SJSA1 (cell line): ENCODE results near the gene LIPG. TPM values are rescaled to one million over a fixed set of nuclear protein-coding genes. Genes with fewer than 3 reads are reported as not detected.

ENCODE experiments used
- DNase-seq, 2 experiments: peaks; one replicate each; pipeline ENCODE4 v3.0.0-alpha.2; 2015 to 2020; ENCODE audit warnings: low spot score in 2 of 2, low read depth in 1 of 2
- H3K27ac ChIP-seq: fragments of 250-450 bp; sonication (Bioruptor Pico); 2 replicates; pipeline ENCODE4 v1.5.1; 2020; ENCODE audit warnings: mild to moderate bottlenecking, moderate library complexity
- H3K27me3 ChIP-seq: fragments of 250-450 bp; sonication (Bioruptor Pico); replicated peaks from 2 replicates; pipeline ENCODE4 v1.5.1; 2020; ENCODE audit warnings: mild to moderate bottlenecking, moderate library complexity
- H3K36me3 ChIP-seq: fragments of 250-450 bp; sonication (Bioruptor Pico); 2 replicates; pipeline ENCODE4 v1.5.1; 2020; ENCODE audit warnings: mild to moderate bottlenecking
- H3K4me1 ChIP-seq: fragments of 250-450 bp; sonication (Bioruptor Pico); replicated peaks from 2 replicates; pipeline ENCODE4 v1.6.1; 2021; ENCODE audit warnings: mild to moderate bottlenecking
- H3K4me3 ChIP-seq: fragments of 250-450 bp; sonication (Bioruptor Pico); 2 replicates; pipeline ENCODE4 v1.5.1; 2020; ENCODE audit warnings: mild to moderate bottlenecking
- H3K9me3 ChIP-seq: fragments of 250-450 bp; sonication (Bioruptor Pico); replicated peaks from 2 replicates; pipeline ENCODE4 v1.5.1; 2020; ENCODE audit warnings: mild to moderate bottlenecking
- total RNA-seq: library from RNA; depleted of rRNA; stranded (reverse); fragments of >200 nt; shearing (Covaris generic); gene quantifications from 2 replicates; pipeline ENCODE4 v1.2.3, GENCODE V29; 2014

Gene LIPG
- total RNA-seq, 1 experiment from 2014 or later, result 2.2 TPM

DNA sequence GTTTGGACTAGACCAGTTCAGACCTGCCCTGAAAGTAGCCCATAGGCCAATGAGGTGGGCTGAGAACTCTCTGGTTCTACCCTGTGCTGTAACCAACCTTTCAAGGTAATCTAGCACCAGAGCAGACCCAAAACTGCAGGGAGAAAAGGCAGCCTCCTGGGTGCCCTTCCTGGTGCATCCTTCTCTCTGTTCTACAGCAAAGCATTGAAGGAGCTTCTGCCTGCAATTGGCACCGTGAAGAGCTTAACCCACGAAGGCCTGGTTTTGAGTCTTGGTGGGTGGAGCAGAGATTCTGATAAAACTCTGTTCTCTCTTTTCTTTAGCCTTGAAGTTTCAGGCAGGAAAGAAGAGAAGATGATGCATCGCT, 55.5 kb downstream of the LIPG start:
- no peak for DNase-seq
- no peaks in the 10 kb centered on the region for H3K27me3 ChIP-seq
- no peaks in the 10 kb centered on the region for H3K36me3 ChIP-seq
- no peaks in the 10 kb centered on the region for H3K9me3 ChIP-seq
- H3K27ac ChIP-seq, result no peak overlapping the region
- no peaks in the 10 kb centered on the region for H3K4me1 ChIP-seq
- H3K4me3 ChIP-seq, result no peak overlapping the region

DNA sequence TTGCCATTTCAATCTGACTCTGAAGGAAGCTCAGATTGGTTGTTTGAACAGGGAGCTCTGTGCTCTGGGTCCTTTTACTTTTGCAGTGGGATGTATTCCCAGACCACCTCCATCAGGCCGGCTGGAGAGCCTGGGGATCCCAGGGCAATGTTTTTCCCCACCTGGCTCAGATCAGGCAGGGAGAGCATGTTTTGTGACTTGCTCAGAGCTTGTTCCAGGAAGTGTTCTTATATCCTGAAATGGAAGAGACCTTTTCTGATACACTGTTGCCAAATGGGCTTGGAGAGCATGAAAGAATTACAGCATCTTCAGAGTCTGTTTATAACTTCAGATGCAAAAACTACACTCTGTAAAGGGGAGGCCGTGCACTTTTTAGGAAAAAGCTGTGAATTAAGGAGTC, 56.0 kb downstream of the LIPG start:
- Histone ChIP-seq H3K27me3 (no peaks in the 10 kb centered on the region), H3K4me3 (no peak overlapping the region), H3K4me1 (no peaks in the 10 kb centered on the region), H3K36me3 (no peaks in the 10 kb centered on the region), H3K27ac (no peak overlapping the region), H3K9me3 (no peaks in the 10 kb centered on the region)
- DNase-seq, result no peak

DNA sequence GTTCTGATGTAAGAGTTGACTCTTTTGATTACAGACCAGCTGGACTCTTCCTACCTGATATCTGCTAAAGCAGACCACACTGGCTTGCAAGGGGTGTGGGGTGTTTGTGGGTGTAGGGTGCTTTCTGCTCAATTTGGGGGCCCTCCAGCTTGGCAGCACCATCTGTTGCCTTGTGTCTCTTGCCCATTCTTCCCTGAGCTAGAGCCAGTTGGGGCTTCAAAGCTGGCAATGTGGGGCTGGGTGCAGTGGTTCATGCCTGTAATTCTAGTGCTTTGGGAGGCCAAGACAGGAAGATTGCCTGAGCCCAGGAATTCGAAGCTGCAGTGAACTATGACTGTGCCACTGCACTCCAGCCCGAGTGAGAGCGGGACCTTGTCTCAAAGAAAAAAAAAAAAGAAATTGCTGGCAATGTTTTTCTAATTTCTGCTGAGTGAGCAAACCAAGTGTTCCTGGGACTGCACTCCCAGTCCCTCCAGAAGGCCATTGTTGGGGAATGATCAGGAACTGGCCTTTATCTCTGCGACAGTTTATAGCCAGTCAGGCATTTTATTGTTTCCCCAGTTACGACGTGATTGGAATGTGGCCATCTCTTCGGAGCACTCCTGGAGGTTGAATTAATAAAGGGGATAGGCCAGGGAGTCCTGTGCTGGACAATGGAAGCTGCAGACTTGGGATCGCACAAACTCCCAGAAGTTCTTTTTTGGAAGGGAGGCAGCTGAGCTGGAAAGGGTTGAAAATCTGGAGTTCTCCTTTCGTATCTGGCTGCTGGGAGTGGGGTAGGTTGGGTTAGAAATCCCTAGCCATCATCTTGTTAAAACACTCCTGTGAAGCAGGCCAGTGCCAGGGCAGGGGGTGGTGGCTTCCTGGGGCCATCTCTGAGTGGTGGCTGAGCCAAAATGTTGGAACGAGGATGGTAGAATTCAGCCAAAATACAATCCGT, 57.2 kb downstream of the LIPG start:
- no peak overlapping the region for H3K27ac ChIP-seq
- DNase-seq, result no peak
- H3K4me3 ChIP-seq, result no peak overlapping the region
- no peaks in the 10 kb centered on the region for H3K27me3 ChIP-seq
- no peaks in the 10 kb centered on the region for H3K36me3 ChIP-seq
- no peaks in the 10 kb centered on the region for H3K9me3 ChIP-seq
- H3K4me1 ChIP-seq, result no peaks in the 10 kb centered on the region

DNA sequence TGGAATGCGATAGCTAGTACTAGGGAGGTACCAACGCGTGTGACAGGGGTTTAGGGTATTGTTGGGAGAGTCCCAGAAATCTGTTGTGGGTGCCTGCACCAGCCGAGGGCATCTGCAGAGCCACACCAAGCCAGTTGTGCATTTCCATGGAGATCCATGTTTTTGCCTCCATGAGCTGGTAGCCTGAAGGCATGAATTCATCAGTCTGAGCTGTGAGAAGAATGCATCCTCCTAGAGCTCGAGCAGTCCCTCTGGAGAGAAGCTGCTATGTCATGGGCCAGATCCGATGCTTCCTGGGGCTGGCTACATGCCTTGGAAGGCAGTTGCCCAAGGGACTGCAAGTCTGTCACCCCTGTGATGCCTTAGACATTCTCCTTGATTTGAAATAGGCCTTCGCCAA, 57.9 kb downstream of the LIPG start:
- Histone ChIP-seq H3K36me3 (no peaks in the 10 kb centered on the region), H3K27ac (no peak overlapping the region), H3K27me3 (no peaks in the 10 kb centered on the region), H3K4me1 (peaks cover 3% of the 10 kb centered on the region), H3K4me3 (no peak overlapping the region), H3K9me3 (no peaks in the 10 kb centered on the region)
- no peak for DNase-seq

DNA sequence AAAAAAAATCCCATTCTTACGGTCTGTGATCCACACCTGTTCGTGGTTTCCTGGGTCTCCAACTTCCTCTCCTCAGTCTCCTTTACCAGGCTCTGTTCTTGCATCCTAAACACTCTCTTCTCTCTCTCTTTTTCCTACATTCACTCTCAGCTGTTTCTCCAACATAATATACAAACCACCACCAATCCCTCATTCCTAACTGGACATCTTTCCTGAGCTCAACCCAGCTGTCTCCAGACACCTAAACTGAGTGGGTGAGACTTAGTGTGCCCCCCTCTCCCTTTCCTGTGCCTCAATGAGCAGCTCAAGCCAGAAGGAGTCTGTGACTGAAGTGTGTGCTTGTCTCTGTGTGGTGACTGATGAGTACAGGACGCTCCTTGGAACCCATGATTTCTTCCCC, 59.4 kb downstream of the LIPG start:
- H3K36me3 ChIP-seq, result no peaks in the 10 kb centered on the region
- H3K27ac ChIP-seq, result no peak overlapping the region
- no peak for DNase-seq
- no peaks in the 10 kb centered on the region for H3K27me3 ChIP-seq
- H3K4me1 ChIP-seq, result peaks cover 15% of the 10 kb centered on the region
- no peak overlapping the region for H3K4me3 ChIP-seq
- H3K9me3 ChIP-seq, result no peaks in the 10 kb centered on the region

DNA sequence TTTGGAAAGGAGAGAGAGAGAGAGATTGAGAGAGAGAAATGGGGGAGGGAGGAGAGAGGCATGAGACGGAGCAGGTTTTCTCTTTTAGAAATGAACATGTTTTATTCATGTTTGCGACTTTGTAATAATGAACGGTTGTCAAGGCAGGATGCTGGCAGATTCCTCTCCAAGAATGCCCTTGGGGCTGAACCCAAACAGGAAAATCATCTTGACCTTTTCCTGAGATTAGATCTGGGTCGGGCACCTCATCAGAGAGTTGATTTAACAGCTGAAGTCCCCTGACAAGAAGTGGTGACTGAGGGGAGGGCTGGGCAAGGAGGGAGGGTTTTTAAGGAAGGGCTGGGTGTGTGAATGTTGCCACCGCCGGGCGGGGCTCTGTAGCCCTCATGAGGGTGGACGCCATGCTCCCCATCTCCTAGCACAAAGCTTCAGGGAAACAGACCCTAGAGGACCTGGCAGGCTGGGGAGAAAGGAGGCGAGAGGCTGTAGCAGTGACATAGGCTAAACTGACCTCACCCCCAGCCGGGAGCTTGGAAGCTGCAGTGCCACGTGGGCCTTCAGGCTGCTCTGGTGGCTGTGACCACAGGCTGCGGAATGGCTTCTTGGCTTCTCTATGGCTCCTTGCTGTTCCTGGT, 60.0 kb downstream of the LIPG start:
- Histone ChIP-seq H3K9me3 (no peaks in the 10 kb centered on the region), H3K4me1 (peaks cover 15% of the 10 kb centered on the region), H3K36me3 (no peaks in the 10 kb centered on the region), H3K4me3 (no peak overlapping the region), H3K27me3 (no peaks in the 10 kb centered on the region), H3K27ac (no peak overlapping the region)
- no peak for DNase-seq

DNA sequence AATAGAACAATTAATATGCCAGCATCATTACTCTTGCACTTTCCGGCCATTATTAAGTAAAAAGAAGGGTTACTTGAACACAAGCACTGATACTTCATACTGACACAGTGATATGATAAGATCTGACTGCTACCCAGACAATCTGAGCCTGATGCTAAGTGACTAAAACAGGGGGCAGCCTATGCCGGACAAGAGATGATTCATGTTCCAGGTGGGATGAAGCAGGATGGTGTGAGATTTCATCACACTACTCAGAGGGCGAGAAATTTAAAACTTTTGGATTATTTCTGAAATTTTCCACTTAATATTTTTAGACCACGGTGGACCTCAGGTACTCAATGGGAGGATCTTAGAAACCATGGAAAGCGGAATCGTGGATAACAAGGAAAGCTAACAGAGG, 61.7 kb downstream of the LIPG start:
- H3K27me3 ChIP-seq, result no peaks in the 10 kb centered on the region
- H3K27ac ChIP-seq, result no peak overlapping the region
- no peak overlapping the region for H3K4me3 ChIP-seq
- H3K9me3 ChIP-seq, result no peaks in the 10 kb centered on the region
- peaks cover 20% of the 10 kb centered on the region for H3K4me1 ChIP-seq
- H3K36me3 ChIP-seq, result no peaks in the 10 kb centered on the region
- DNase-seq, result no peak

DNA sequence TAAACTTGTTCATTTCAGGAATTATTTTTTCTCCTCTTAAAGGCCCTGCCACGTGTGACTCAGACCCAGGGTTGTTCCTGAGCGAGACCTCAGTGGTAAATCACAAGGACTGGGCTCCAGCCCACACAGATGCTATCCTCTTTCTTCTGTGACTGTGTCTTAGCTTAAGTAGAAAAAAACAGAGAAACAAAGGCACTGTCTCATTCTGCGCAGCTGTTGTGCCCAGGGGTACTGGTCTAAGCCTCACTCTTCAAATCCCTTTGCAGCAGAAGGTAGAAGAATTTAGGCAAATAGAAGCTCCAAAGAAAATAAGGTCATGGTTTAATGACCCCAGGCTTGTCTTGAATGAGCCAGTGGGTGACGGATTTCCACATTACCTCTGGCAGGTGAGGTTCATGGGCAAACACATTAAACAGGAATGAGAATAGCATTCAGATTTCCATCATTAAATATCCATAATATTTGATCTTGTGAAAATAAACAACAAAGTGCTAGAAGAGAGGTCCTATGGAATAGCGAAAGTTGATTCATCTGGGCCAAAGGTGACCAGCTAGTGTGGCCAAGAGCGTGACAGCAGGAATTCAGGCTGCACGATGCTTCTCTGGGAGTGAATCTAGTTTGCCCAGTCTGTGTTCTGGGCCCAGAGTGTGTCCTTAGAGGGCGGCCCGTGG, 63.3 kb downstream of the LIPG start:
- no peak overlapping the region for H3K4me3 ChIP-seq
- H3K27ac ChIP-seq, result no peak overlapping the region
- DNase-seq, result peak in 1 of 2 experiments; percentile 28
- H3K4me1 ChIP-seq, result peaks cover 20% of the 10 kb centered on the region
- no peaks in the 10 kb centered on the region for H3K27me3 ChIP-seq
- H3K9me3 ChIP-seq, result no peaks in the 10 kb centered on the region
- no peaks in the 10 kb centered on the region for H3K36me3 ChIP-seq

DNA sequence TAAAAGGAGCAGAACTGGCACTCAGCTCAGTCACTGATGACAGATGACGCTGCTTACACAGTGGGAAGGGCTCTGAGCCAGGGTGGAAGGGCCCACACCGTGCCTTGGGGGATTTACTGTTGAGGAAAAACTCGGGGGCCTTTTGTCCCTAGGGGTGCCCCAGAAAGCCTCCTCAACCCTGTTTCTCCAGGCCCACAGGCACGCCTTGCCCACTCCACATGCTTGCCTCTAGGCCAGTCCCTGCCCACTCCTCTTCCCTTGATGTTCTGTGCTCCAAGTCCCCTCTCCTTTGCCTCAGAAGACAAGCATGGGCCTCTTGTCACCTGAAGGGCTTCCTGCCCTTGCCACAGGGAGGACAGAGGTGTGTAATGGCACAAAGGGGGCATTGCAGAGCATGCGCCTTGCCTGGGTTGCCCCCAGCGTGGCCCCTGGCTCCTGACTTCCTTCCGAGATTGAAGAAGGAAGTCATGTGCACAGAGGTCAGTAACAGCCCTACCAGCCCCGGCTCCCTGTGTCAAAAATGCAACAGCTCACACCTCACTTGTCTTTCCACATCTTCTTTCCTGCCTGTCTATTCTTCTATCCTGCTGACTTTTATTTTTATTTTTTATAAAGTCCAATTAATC, 65.1 kb downstream of the LIPG start:
- DNase-seq, result no peak
- Histone ChIP-seq H3K36me3 (no peaks in the 10 kb centered on the region), H3K9me3 (no peaks in the 10 kb centered on the region), H3K27me3 (no peaks in the 10 kb centered on the region), H3K27ac (no peak overlapping the region), H3K4me1 (peaks cover 20% of the 10 kb centered on the region), H3K4me3 (no peak overlapping the region)

DNA sequence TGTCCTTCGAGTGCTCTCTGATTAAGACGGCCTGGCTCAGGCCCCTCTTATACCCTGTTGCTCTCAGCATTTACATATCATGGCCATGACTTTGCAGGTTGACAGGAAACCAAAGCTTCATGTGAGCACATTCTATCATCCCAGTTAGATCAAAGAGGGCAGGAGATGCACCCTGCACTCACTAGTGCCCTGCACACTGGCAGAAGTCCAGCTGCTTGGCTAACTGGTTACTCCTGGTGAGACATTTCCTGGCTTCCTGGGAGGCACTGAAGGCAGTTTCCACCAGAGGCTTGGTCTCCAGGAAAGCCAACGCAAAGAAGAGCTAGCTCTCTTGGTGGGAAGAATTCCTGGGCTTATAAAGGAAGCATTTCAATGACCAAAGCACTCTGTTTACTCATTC, 66.3 kb downstream of the LIPG start:
- H3K4me3 ChIP-seq, result no peak overlapping the region
- H3K27me3 ChIP-seq, result no peaks in the 10 kb centered on the region
- peaks cover 20% of the 10 kb centered on the region for H3K4me1 ChIP-seq
- H3K36me3 ChIP-seq, result no peaks in the 10 kb centered on the region
- DNase-seq, result no peak
- no peaks in the 10 kb centered on the region for H3K9me3 ChIP-seq
- H3K27ac ChIP-seq, result no peak overlapping the region

DNA sequence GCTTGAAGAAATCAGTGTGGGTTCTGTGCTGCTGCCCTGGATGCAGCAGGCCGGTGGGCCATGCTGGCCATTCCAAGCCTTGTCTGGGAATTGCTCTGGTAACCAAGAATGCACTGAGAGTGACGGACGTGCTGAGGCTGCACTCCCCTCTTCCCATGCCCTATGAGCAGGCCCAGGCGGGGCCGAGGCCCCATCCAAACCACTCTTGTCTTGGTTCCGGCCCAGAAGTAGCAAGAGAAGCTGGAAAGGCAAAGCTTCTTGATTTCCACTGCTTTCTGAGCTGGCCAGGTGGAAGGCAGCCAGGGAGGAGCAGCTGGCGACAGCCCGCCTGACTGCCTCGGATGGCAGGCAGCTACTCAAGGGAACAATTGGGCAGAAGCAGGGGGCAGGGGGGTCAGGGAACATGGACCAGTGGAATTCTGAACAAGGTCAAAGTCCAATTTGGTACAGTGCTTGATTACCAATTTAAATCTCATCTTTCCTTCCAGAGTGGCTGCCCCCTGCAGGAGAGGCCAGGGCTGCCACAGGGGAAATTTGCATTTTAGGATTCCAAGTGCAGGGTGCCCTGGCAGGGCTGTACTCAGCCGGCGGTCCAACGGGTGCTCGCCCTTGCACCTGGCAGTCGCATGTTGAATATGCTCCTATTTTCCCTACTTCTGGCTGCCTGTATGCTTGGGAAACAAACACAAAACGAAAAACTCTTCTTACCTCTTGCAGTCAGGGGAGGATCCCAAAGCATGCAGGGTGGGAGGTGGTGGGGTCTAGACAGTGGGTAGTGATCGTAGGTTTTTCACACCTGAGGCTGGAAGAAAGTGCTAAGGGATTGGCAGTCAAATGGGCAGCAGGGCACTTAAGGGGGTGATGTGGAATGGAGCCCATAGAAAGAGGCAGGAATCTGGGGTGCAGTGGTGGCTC, 67.3 kb downstream of the LIPG start:
- H3K27ac ChIP-seq, result no peak overlapping the region
- no peak overlapping the region for H3K4me3 ChIP-seq
- no peaks in the 10 kb centered on the region for H3K36me3 ChIP-seq
- H3K9me3 ChIP-seq, result no peaks in the 10 kb centered on the region
- peaks cover 20% of the 10 kb centered on the region for H3K4me1 ChIP-seq
- DNase-seq, result no peak
- no peaks in the 10 kb centered on the region for H3K27me3 ChIP-seq

DNA sequence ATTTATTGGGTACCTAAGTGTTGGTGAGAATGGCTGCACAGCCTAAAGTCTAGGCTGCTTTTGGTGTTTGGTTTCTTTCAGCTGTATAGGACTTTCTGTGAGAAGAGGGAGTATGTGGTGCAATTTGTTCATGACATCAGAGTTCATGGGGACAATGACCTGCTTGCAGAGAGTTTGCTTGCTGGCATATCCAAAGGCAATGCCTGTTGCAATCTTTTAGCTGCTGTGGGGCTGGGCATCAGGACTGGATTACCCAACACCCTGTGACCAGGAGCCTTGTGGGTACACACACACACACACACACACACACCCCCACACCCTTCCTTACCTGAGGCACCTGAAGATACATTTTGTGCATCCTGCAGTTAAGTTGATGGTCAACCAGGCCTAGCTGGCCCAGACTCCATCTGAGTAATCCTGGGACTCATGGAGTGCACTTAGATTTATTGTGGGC, 68.4 kb downstream of the LIPG start:
- Histone ChIP-seq H3K36me3 (no peaks in the 10 kb centered on the region), H3K27ac (no peak overlapping the region), H3K27me3 (no peaks in the 10 kb centered on the region), H3K4me1 (peaks cover 12% of the 10 kb centered on the region), H3K4me3 (no peak overlapping the region), H3K9me3 (no peaks in the 10 kb centered on the region)
- no peak for DNase-seq
